C4-2B (cell line): ENCODE data around the gene MYLIP.
"Not testable (repeated sequence)": the region's sequence is repeated elsewhere in the genome, so short reads cannot be mapped to it uniquely, and the experiment has no call there.

Source experiments
- H3K27ac ChIP-seq: fragments of 450-650 bp; 2 replicates; pipeline ENCODE4 v1.5.1; 2017
- ZFX ChIP-seq: fragments of 450-650 bp; IDR thresholded peaks from 2 replicates; pipeline ENCODE4 v1.6.1; 2017
- TF ChIP-seq, protein P1 (sequence below): fragments of 450-650 bp; conservative IDR thresholded peaks from 2 replicates; pipeline ENCODE4 v1.5.1; 2017; ENCODE audit warnings: mild to moderate bottlenecking

Gene MYLIP

DNA sequence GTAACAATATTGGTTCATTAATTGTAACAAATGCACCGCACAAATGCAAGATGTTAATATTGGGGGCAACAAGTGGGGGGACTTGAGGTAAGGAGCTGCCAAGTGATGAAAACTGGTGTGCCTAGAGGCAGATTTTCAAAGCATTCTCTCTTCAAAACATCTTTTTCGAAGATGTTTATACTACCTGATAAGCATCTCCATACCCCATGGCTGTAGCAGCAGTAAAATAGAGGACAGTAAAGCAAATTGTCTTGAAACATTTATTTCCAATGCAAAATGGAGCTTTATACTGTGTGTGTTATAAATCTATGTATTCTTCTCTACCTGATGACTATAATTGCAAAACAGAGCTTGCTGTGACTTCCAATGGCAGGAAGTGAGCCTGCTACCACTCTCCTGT is 42.5 kb downstream of the MYLIP start:
- TF ChIP-seq ZFX = no peak
- TF ChIP-seq, protein P1, sequence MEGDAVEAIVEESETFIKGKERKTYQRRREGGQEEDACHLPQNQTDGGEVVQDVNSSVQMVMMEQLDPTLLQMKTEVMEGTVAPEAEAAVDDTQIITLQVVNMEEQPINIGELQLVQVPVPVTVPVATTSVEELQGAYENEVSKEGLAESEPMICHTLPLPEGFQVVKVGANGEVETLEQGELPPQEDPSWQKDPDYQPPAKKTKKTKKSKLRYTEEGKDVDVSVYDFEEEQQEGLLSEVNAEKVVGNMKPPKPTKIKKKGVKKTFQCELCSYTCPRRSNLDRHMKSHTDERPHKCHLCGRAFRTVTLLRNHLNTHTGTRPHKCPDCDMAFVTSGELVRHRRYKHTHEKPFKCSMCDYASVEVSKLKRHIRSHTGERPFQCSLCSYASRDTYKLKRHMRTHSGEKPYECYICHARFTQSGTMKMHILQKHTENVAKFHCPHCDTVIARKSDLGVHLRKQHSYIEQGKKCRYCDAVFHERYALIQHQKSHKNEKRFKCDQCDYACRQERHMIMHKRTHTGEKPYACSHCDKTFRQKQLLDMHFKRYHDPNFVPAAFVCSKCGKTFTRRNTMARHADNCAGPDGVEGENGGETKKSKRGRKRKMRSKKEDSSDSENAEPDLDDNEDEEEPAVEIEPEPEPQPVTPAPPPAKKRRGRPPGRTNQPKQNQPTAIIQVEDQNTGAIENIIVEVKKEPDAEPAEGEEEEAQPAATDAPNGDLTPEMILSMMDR = no peak
- H3K27ac ChIP-seq = no peak overlapping the region

DNA sequence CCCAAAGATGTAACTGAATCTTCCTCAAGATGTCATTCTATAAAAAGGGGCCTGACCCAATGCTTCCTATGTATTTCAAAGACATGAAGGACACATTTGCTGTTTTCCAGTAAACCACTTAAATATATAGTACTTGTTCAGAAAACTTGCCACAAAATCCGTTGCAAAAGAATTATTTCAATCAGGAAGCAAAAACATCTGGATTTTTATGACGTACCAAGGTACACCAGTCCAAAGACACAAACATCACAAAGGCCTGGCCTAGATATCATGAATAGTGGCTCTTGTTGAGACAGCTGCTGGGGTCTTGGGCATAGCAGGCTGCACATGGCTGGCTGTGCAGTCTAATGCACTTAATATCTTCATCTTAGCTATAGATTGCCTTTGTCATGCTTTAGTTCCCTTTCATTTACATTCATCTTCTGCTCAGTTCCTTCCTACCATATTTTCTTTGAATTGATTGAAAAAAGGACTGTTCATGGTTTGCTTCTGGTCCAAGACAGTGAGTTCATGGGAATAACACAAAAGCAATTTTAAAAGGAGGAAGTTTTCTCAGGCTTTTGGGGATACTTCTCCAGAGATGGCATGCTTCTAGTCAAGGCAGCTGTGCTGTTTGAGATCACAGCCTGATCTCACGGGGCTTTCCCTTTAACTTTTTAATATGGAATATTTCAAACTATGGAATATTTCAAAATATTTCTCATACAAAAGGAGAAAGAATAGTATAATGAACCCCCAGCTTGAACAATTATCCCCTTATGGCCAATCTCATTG is 44.5 kb downstream of the MYLIP start:
- H3K27ac ChIP-seq = no peak overlapping the region
- no peak for TF ChIP-seq ZFX
- TF ChIP-seq, protein P1 = no peak

DNA sequence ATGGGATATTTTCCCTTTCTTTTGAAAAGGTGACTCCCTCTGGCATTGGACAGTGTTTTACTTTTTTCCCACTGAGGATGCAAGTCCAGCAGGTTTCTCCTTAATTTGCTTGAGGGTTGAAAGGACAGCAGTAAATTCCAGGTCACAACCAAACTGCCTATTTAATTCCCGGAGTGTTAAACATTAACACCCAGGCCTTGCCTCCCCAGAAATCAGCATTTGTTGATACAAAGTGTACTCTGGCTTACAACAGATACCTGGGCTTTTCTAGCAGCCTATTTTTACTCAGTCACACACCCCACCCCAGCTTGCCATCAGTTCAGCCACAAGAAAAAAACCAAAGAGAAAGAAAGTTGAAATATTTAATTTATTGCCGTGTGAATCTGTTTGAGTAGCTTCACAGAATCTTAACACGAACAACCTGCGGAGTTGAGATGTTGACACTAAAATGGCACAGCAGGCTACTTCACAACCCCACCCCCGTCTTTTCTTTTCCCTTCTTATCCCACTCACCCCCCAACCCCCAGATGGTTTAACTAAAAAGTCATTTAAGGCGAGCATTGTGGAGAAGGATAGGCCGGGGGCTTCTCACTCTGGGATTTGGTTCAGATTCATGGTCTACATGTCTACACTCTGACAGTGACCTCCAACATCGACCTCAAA is 45.7 kb downstream of the MYLIP start:
- H3K27ac ChIP-seq = no peak overlapping the region
- no peak for TF ChIP-seq ZFX
- TF ChIP-seq, protein P1 = no peak

DNA sequence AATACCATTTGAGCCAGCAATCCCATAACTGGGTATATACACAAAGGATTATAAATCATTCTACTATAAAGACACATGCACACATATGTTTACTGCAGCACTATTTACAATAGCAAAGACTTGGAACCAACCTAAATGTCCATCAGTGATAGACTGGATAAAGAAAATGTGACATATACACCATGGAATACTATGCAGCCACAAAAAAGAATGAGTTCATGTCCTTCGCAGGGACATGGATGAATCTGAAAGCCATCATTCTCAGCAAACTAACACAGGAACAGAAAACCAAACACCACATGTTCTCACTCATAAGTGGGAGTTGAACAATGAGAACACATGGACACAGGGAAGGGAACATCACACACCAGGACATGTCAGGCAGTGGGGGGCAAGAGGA is 47.7 kb downstream of the MYLIP start:
- H3K27ac ChIP-seq = not testable (repeated sequence)

DNA sequence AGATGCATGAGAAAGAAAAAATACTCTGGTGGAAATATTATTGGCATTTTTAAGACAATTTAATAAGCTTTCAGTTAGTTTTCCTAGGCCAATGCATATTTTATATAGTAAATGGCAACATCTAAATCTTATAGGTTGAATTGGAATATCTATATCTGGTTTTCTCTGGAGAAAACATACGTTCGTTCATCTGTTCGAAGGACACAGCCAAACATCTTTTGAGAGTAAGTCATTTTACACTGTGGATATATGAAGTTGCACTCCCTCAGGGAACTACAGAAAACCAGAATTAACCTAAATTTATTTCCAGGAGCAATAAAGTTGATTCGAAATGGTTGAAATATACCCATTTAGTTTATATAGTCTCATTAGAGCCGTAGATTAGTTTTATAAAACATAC is 49.0 kb downstream of the MYLIP start:
- H3K27ac ChIP-seq = no peak overlapping the region
- TF ChIP-seq, protein P1 = no peak
- no peak for TF ChIP-seq ZFX

DNA sequence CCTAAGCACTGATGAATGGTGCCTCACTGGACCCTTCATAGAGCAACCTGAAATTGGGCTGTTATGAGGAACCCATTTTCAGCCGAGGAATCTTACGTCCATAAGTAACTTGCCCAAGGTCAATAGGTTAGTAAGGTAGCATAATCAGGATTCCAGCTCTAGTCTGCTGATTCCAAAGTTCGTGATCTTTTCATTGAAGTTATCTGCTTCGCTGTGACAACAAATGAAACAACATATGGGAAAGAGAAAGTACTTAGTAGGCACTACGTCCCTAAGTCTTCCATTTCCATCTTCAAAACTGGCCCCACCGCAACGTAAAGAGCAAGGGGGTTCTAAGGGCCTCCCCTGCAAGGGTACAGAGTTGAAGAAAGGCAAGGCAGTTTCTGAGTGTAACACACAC is 49.5 kb downstream of the MYLIP start:
- H3K27ac ChIP-seq = no peak overlapping the region
- TF ChIP-seq ZFX = no peak
- TF ChIP-seq, protein P1 = no peak

DNA sequence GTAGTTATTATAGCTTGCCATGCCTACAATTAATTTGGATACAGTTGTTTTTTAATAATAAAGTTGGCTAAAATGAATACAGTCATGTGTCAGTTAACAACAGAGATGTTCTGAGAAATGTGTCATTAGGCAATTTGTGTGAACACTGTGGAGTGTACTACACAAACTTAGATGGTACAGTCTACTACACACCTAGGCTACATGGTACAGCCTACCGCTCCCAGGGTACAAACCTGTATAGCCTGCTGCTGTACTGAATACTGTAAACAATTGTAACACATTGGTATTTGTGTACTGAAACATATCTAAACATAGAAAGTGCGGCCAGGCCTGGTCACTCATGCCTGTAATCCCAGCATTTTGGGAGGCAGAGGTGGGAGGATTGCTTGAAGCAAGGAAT is 50.2 kb downstream of the MYLIP start:
- H3K27ac ChIP-seq = no peak overlapping the region
- TF ChIP-seq, protein P1 = no peak
- no peak for TF ChIP-seq ZFX
